Stimulated activated CD8-positive, alpha-beta memory T cell treated with anti-CD3 and anti-CD28 coated beads, Interleukin-2, amount 100 ng/mL, for 1 hour (primary cell): Measurements from ENCODE around the gene SDF2L1.
"Not testable (repeated sequence)": the region's sequence is repeated elsewhere in the genome, so short reads cannot be mapped to it uniquely, and the experiment has no call there.

Source experiments
- DNase-seq, 2 donors: peaks; one replicate each; pipeline ENCODE4 v3.0.0-alpha.2; 2020; ENCODE audit warnings: low read depth in 2 of 2

SDF2L1 gene

GRCh38 chr22:21636629-21637218, 5.4 kb upstream of the SDF2L1 start:
- DNase-seq = no peak

GRCh38 chr22:21637450-21637849, 4.7 kb upstream of the SDF2L1 start:
- not testable (repeated sequence) for DNase-seq

DNA sequence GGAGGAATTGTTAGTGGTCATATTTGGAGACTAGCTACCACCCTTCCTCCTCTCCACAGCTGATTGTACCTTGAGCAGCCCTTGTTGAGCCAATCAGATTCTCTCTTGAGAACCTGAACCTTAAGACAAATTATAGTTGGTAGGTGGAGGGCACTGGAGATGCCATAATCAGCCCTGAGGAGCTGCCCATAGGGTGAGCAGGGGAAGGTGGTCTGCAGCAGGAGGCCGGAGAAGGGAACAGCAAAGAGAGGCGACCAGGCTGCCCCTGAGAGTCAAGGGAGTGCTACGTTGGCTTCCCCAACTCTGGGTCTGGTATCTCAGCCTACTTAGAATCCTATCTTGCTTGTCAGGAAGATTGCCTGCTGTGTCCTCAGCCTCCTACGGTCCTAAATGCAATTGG, 2.7 kb upstream of the SDF2L1 start:
- no peak for DNase-seq

DNA sequence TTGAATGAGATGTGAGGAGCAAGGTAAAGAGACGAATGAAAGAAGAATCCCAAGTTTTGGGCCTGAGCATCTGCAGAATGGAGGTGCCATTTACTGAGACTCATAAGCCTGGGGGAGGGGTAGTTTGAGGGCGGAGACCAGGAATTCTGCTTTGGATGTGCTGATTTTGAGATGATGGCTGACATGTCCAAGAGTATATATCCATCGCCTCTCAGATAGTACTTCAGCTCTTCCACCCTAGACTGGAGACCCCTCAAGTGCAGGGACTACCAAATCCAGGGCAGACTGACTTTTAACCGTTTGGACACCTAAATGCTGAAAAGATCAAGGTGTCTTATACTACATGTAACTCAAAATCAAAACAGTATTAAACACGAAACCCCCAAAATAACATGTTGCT, 1.3 kb upstream of the SDF2L1 start:
- DNase-seq = no peak

- DNase-seq = no peak
These were observed 699 bp upstream of the SDF2L1 start for GRCh38 chr22:21641417-21641788.

GRCh38 chr22:21642584-21643448, 714 bp downstream of the SDF2L1 start:
- peak in 1 of 2 donors; percentile 39 for DNase-seq

DNA sequence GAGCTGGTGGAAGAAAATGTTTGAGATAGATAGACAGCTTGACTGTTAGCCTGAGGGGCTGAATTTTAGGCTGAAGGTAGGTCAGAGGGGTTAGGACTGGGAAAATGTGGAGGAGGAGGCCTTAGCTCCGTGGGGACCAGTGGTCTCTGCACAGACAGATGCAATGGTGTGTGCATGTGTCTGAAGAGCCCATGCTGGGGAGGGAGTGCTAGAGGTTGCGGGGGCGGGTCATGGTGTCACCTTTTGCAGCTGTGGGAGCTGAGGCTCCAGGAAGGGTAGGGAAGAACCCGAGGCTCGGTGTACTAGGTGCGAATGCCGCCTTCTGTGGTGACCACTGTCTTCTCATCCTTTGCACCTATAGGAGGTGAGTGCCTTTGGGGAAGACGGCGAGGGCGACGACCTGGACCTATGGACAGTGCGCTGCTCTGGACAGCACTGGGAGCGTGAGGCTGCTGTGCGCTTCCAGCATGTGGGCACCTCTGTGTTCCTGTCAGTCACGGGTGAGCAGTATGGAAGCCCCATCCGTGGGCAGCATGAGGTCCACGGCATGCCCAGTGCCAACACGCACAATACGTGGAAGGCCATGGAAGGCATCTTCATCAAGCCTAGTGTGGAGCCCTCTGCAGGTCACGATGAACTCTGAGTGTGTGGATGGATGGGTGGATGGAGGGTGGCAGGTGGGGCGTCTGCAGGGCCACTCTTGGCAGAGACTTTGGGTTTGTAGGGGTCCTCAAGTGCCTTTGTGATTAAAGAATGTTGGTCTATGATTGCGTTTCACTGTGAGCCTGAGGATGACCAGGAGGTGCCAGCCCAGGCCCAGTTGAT, 1.6 kb downstream of the SDF2L1 start:
- DNase-seq = no peak

DNA sequence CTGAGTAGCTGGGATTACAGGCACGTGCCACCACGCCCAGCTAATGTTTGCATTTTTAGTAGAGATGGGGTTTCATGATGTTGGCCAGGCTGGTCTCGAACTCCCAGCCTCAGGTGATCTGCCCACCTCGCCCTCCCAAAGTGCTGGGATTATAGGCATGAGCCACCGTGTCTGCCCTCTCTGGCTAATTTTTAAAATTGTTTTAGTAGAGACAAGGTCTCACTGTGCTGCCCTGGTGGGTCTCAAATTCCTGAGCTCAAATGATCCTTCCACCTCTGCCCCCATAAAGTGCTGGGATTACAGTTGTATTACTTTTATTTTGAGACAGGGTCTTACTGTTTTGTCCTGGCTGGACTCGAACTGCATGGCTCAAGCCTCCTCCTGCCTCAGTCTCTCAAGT, 3.4 kb downstream of the SDF2L1 start:
- DNase-seq = not testable (repeated sequence)

- DNase-seq = peak; percentile 47 to 57
These were observed 4.8 kb downstream of the SDF2L1 start for GRCh38 chr22:21646608-21647590.

- no peak for DNase-seq
These were observed 8.2 kb downstream of the SDF2L1 start for GRCh38 chr22:21650280-21650679.

GRCh38 chr22:21650823-21651520, 8.9 kb downstream of the SDF2L1 start:
- no peak for DNase-seq

DNA sequence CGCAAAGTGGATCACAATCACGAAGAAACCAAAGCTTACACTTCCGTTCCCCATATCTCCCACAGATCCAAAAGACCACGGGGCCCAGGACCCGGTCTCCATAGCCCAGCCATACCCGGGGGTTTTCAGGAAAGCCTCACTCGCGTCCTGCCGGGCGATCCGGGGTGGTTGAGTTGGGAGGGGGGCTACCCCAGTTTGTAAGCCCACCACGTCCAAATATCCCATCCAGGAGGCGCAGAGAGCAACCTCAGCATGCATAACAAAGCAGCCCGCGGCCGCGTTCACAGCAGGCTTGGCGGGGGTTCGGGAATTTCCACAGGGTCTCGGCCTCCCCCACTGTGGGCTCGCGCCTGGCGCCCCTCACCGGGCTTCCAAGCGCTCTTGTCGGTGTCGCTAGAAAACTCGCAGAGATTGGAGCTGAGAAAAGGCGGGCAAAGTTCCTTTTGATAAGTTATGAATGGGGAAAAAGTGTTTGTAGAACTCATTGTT, 9.5 kb downstream of the SDF2L1 start:
- DNase-seq = no peak

GRCh38 chr22:21652010-21652546, 10.0 kb downstream of the SDF2L1 start:
- peak; percentile 55 to 67 for DNase-seq

- no peak for DNase-seq
These were observed 10.7 kb downstream of the SDF2L1 start for GRCh38 chr22:21652547-21653545.

DNA sequence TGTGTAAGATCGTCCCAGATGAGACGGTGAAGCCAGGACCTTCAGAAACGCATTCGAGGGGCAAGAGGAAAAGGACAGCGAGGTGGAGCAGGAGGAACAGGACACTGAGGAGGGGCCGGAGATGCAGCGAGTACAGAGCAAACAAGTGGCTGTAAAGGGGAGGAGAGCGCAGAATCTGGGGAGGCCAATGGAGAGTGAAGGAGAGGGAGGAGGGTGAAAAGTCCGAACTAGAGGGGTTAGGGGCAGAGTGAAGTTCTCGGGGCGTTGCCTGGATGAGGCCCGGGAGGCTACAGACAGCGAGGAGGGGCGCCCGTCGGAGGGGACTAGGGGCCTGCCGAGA, 14.9 kb downstream of the SDF2L1 start:
- DNase-seq = no peak

DNA sequence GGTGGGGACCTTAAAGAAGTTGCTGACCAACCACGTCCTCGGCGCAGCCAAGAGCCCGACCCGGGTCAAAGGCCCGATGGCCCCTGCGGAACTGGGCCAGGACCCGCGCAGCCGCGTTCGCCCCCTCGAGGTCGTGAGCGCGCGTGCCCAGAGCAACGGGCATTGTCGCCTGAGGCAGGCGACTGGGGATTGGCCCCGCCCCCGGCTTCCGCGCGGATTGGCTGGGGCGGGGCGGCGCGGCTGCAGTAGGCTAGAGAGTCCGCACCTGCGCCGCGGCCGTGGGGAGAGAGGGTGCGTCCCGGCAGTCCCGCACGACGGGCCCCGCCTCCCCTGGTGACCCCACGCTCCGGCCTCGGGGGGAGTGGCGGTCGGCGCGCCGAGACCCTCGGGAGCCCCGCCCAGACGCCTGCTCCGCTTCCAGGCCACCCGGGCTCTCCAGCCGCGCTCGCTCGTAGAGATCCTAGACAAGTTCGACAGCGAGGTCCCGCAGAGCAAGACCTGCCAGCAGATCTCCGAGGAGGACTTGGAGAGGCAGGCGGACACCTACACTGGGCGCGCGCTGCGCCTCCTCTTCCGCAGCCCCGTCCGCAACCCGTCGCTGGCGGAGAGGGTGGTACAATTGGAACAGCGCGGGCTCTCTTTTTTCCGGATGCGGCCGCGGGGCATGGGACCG, 15.4 kb downstream of the SDF2L1 start:
- peak; percentile 45 to 64 for DNase-seq

DNA sequence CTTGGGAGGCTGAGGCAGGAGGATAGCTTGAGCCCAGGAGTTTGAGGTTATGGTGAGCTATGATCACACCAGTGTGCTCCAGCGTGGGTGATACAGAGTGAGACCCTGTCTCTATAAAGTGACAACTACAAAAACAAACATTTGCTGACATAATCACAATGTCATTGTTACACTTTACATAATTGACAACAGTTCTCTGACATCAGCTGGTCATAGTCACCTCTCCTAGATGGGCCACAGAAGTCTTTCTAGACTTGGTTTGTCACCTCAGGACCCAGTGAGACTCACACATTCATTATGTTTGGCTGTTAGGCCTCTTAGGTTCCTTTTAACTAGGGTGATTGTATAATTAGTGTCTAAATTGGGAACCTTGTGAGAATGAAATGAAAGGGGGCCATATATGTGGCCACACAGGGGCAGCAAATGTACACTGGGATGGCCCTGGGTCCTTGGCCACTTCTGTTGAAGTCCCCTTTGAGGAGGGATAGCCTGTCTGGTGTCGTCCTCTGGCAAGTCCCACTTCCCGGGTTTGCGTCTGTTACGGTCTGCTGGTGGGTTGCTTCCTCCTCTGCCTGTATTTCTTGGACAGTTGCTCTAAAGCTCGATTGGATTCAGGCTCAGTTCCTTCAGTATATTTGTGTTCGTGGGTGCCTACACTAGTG, 17.9 kb downstream of the SDF2L1 start:
- no peak for DNase-seq

- no peak for DNase-seq
These were observed 18.8 kb downstream of the SDF2L1 start for GRCh38 chr22:21660904-21661303.
